Medulla oblongata (tissue), 1 donor: ENCODE results near the gene PDGFB.

Source experiments
- DNase-seq: peaks from one replicate; pipeline ENCODE4 v3.0.0-alpha.2; 2015; ENCODE audit errors: extremely low spot score

The PDGFB gene

GRCh38 chr22:39277142-39277607 lies 32.4 kb upstream of the PDGFB start:
- DNase-seq: no peak

GRCh38 chr22:39276440-39277141 lies 31.8 kb upstream of the PDGFB start:
- DNase-seq: no peak

- no peak for DNase-seq
Measured at GRCh38 chr22:39275814-39276439, 31.1 kb upstream of the PDGFB start.

- no peak for DNase-seq
Measured at GRCh38 chr22:39273950-39274887, 29.4 kb upstream of the PDGFB start.

- DNase-seq: no peak
Measured at GRCh38 chr22:39270792-39271191, 26.0 kb upstream of the PDGFB start.

- DNase-seq: no peak
Measured at GRCh38 chr22:39270280-39270679, 25.5 kb upstream of the PDGFB start.

GRCh38 chr22:39269095-39269790 lies 24.5 kb upstream of the PDGFB start:
- DNase-seq: no peak

- no peak for DNase-seq
Measured at GRCh38 chr22:39268645-39269044, 23.9 kb upstream of the PDGFB start.

GRCh38 chr22:39267974-39268373 lies 23.2 kb upstream of the PDGFB start:
- DNase-seq: no peak

- peak; percentile 78 for DNase-seq
Measured at GRCh38 chr22:39266398-39267030, 21.7 kb upstream of the PDGFB start.

- DNase-seq: no peak
Measured at GRCh38 chr22:39265143-39265886, 20.5 kb upstream of the PDGFB start.

GRCh38 chr22:39264349-39265038 lies 19.7 kb upstream of the PDGFB start:
- peak; percentile 73 for DNase-seq

- no peak for DNase-seq
Measured at GRCh38 chr22:39263626-39264348, 19.0 kb upstream of the PDGFB start.

- no peak for DNase-seq
Measured at GRCh38 chr22:39259666-39260065, 14.9 kb upstream of the PDGFB start.

GRCh38 chr22:39257901-39258475 lies 13.2 kb upstream of the PDGFB start:
- DNase-seq: no peak

- DNase-seq: no peak
Measured at GRCh38 chr22:39256979-39257378, 12.2 kb upstream of the PDGFB start.

GRCh38 chr22:39256186-39256552 lies 11.4 kb upstream of the PDGFB start:
- no peak for DNase-seq

- no peak for DNase-seq
Measured at GRCh38 chr22:39255449-39256185, 10.8 kb upstream of the PDGFB start.
